B cell (primary cell): Measurements from ENCODE around the gene GRK1. TPM values are rescaled to one million over a fixed set of nuclear protein-coding genes. Genes with fewer than 3 reads are reported as not detected.

ENCODE experiments used
- ATAC-seq: fragments of 200-7000 bp; cut with Tn5 transposase; one replicate; pipeline ENCODE4 v1.10.0; 2021; ENCODE audit warnings: low read depth, mild to moderate bottlenecking, moderate number of reproducible peaks, moderate library complexity
- CTCF ChIA-PET: fragments of 350-600 bp; sonication (Branson Sonifier 250); formaldehyde crosslinking; loops from one replicate; lab custom pipeline; 2021; ENCODE audit warnings: antibody characterized with exemption, inconsistent platforms; lab: Charles Lee
- POLR2A ChIA-PET: fragments of 350-600 bp; sonication (Branson Sonifier 250); formaldehyde crosslinking; loops from one replicate; lab custom pipeline; 2021; ENCODE audit warnings: antibody characterized with exemption; lab: Charles Lee
- DNase-seq: peaks from one replicate; pipeline ENCODE4 v3.0.0; 2013
- H2AFZ ChIP-seq: 2 replicates; pipeline ENCODE4 v1.6.1; 2012; ENCODE audit warnings: mild to moderate bottlenecking, low read depth, low read length; ENCODE audit not compliant: insufficient read depth, poor library complexity, severe bottlenecking
- H3K27ac ChIP-seq, 2 donors: 1 replicate in 1 of 2; 2 replicates in 1 of 2; pipeline ENCODE4 v1.5.1; 2012 to 2013; ENCODE audit warnings: low read length in 2 of 2, mild to moderate bottlenecking in 2 of 2, moderate library complexity in 1 of 2
- H3K27me3 ChIP-seq, 4 experiments: fragments of 200-600 bp in 1 of 4; sonication (generic) in 1 of 4; replicated peaks in 1 of 4; 1 replicate in 2 of 4; 2 replicates in 2 of 4; pipeline versions ENCODE4 v1.6.1 to v1.7.0; 2013 to 2016; ENCODE audit warnings: low read length in 3 of 4, mild to moderate bottlenecking in 2 of 4, mixed read lengths in 1 of 4, moderate library complexity in 1 of 4; ENCODE audit not compliant: insufficient read depth in 4 of 4, control insufficient read depth in 3 of 4; ENCODE audit errors: control extremely low read depth in 1 of 4
- H3K36me3 ChIP-seq, 2 experiments: replicated peaks in 1 of 2; 1 replicate in 1 of 2; 2 replicates in 1 of 2; pipeline versions ENCODE4 v1.6.1 to v1.7.1; 2013; ENCODE audit warnings: low read length in 1 of 2; ENCODE audit not compliant: insufficient read depth in 2 of 2, control insufficient read depth in 1 of 2; ENCODE audit errors: control extremely low read depth in 1 of 2, extremely low read depth in 1 of 2
- H3K4me1 ChIP-seq, 2 donors: fragments of 200-600 bp in 1 of 2; sonication (generic) in 1 of 2; 1 replicate in 1 of 2; 2 replicates in 1 of 2; pipeline versions ENCODE4 v1.5.1 to v1.6.1; 2013 to 2017; ENCODE audit warnings: low read length in 2 of 2; ENCODE audit not compliant: control insufficient read depth in 2 of 2, insufficient read depth in 2 of 2
- H3K4me2 ChIP-seq: replicated peaks from 2 replicates; pipeline ENCODE3; 2012; ENCODE audit warnings: mild to moderate bottlenecking, low read depth, low read length; ENCODE audit not compliant: poor library complexity, severe bottlenecking
- H3K4me3 ChIP-seq, 5 experiments: fragments of 200-600 bp in 1 of 5; sonication (generic) in 1 of 5; 1 replicate in 3 of 5; 2 replicates in 2 of 5; pipeline versions ENCODE4 v1.5.1 to v1.7.0; 2011 to 2016; ENCODE audit warnings: low read length in 4 of 5, mild to moderate bottlenecking in 4 of 5, low read depth in 2 of 5, control low read depth in 1 of 5, moderate library complexity in 1 of 5; ENCODE audit not compliant: insufficient read depth in 1 of 5; ENCODE audit errors: control extremely low read depth in 1 of 5, extremely low read depth in 1 of 5
- H3K79me2 ChIP-seq: fragments of 200-600 bp; sonication (generic); one replicate; pipeline ENCODE4 v1.6.0; 2016; ENCODE audit warnings: low read length; ENCODE audit not compliant: control insufficient read depth, insufficient read depth
- H3K9ac ChIP-seq: fragments of 200-600 bp; sonication (generic); 2 replicates; pipeline ENCODE4 v1.6.1; 2017; ENCODE audit warnings: mild to moderate bottlenecking, low read length, moderate library complexity
- H3K9me3 ChIP-seq, 3 donors: one replicate each; pipeline versions ENCODE4 v1.6.1 to v1.7.1; 2013; ENCODE audit warnings: low read length in 2 of 3; ENCODE audit not compliant: control insufficient read depth in 2 of 3, insufficient read depth in 1 of 3; ENCODE audit errors: control extremely low read depth in 1 of 3
- H4K20me1 ChIP-seq: 2 replicates; pipeline ENCODE4 v1.6.0; 2012; ENCODE audit warnings: mild to moderate bottlenecking, low read length; ENCODE audit not compliant: insufficient read depth, control insufficient read depth, poor library complexity, severe bottlenecking
- H3K27ac Mint-ChIP-seq: one replicate; pipeline ENCODE4 v1.8.0; 2021; ENCODE audit warnings: mixed read lengths
- H3K27me3 Mint-ChIP-seq: one replicate; pipeline ENCODE4 v1.8.0; 2021; ENCODE audit warnings: mixed read lengths
- H3K4me1 Mint-ChIP-seq: one replicate; pipeline ENCODE4 v1.8.0; 2021; ENCODE audit warnings: mixed read lengths
- H3K4me3 Mint-ChIP-seq: one replicate; pipeline ENCODE4 v1.8.0; 2021; ENCODE audit warnings: mixed read lengths
- H3K9me3 Mint-ChIP-seq: one replicate; pipeline ENCODE4 v1.8.0; 2022; ENCODE audit warnings: mixed read lengths; ENCODE audit not compliant: insufficient read depth
- CTCF ChIP-seq: fragments of 200-600 bp; IDR thresholded peaks from one replicate; pipeline ENCODE4 v1.8.0; 2022; ENCODE audit warnings: antibody characterized with exemption, mild to moderate bottlenecking
- EZH2 ChIP-seq: IDR thresholded peaks from 2 replicates; pipeline ENCODE4 v1.6.1; 2012; ENCODE audit warnings: borderline replicate concordance, low read depth, mild to moderate bottlenecking, moderate library complexity, low read length; ENCODE audit not compliant: insufficient read depth, poor library complexity, severe bottlenecking
- WGBS: methylation state at CpG from one replicate; pipeline ENCODE4 v1.1.5; 2013; ENCODE audit warnings: missing lambda C conversion rate; ENCODE audit not compliant: insufficient coverage; 5-methylcytosine and 5-hydroxymethylcytosine counted together
- intact Hi-C: fragments of 100-400 bp; cut with micrococcal nuclease; formaldehyde crosslinking; loops from one replicate; pipeline ENCODE4 v1.10.0; 2022
- polyA plus RNA-seq: library from polyadenylated mRNA; depleted of rRNA; stranded (reverse); fragments of >200 nt; gene quantifications from 2 replicates; pipeline ENCODE4 v1.2.3, GENCODE V29; 2012
- total RNA-seq, 2 donors: library from RNA; stranded (reverse); fragments of 120-200 nt in 1 of 2; gene quantifications; 1 replicate in 1 of 2; 2 replicates in 1 of 2; pipeline versions ENCODE4 v1.2.3 to v1.2.4, GENCODE V29; 2013 to 2022

The GRK1 gene
- total and polyA plus RNA-seq, 2 donors (not counting 1 experiment from before 2014, with no cell fraction given), result not detected

- no peaks in the 10 kb centered on the region for H4K20me1 ChIP-seq
- ChIA-PET CTCF (no interaction called here), POLR2A (no interaction called here)
- intact Hi-C loops, result no loop called here
- no peak overlapping the region for H2AFZ ChIP-seq
- ATAC-seq (no peak), DNase-seq (no peak)
- H3K27me3 ChIP-seq, result no peaks in the 10 kb centered on the region
- Mint-ChIP-seq H3K4me1 (no peaks in the 10 kb centered on the region), H3K9me3 (no peaks in the 10 kb centered on the region), H3K4me3 (no peak overlapping the region), H3K27me3 (no peaks in the 10 kb centered on the region), H3K27ac (no peak overlapping the region)
- no peak overlapping the region for H3K4me3 ChIP-seq
- H3K79me2 ChIP-seq, result peaks cover 50% of the 10 kb centered on the region
- H3K4me2 ChIP-seq, result no peak overlapping the region
- H3K4me1 ChIP-seq, result no peaks in the 10 kb centered on the region
- H3K36me3 ChIP-seq, result peaks cover 0 to 7% of the 10 kb centered on the region in 2 experiments
- 100% methylated on average over 1 of the region's 5 CpGs for WGBS
- peaks cover 0 to 5% (median 0%) of the 10 kb centered on the region in 3 donors for H3K9me3 ChIP-seq
- no peak overlapping the region for H3K27ac ChIP-seq
- H3K9ac ChIP-seq, result no peak overlapping the region
- TF ChIP-seq CTCF (no peak), EZH2 (no peak)
These were observed 49.1 kb upstream of the GRK1 start for GRCh38 chr13:113617961-113618360.

- no peaks in the 10 kb centered on the region for H3K27me3 ChIP-seq
- no peak overlapping the region for H2AFZ ChIP-seq
- peaks cover 0 to 5% (median 0%) of the 10 kb centered on the region in 3 donors for H3K9me3 ChIP-seq
- ATAC-seq (no peak), DNase-seq (no peak)
- H3K4me3 ChIP-seq, result no peak overlapping the region
- CTCF ChIA-PET, result no interaction called here
- POLR2A ChIA-PET, result no interaction called here
- no peaks in the 10 kb centered on the region for H4K20me1 ChIP-seq
- no peaks in the 10 kb centered on the region for H3K27me3 Mint-ChIP-seq
- H3K36me3 ChIP-seq, result peaks cover 0 to 7% of the 10 kb centered on the region in 2 experiments
- intact Hi-C loops, result no loop called here
- H3K79me2 ChIP-seq, result peaks cover 45% of the 10 kb centered on the region
- no peaks in the 10 kb centered on the region for H3K4me1 ChIP-seq
- no peak overlapping the region for H3K9ac ChIP-seq
- no peak overlapping the region for H3K27ac Mint-ChIP-seq
- TF ChIP-seq CTCF (no peak), EZH2 (no peak)
- no CpG with 5 or more reads among the region's 7 CpGs for WGBS
- no peak overlapping the region for H3K4me2 ChIP-seq
- H3K9me3 Mint-ChIP-seq, result no peaks in the 10 kb centered on the region
- H3K4me1 Mint-ChIP-seq, result no peaks in the 10 kb centered on the region
- H3K27ac ChIP-seq, result no peak overlapping the region
- H3K4me3 Mint-ChIP-seq, result no peak overlapping the region
These were observed 48.6 kb upstream of the GRK1 start for GRCh38 chr13:113618455-113618854.
